ENCODE data around the gene OSBPL8. TPM values are rescaled to one million over a fixed set of nuclear protein-coding genes. Genes with fewer than 3 reads are reported as not detected.

OSBPL8 gene
- total and polyA plus RNA-seq, 2 experiments from 2014 or later = 78.0 to 124 TPM

DNA sequence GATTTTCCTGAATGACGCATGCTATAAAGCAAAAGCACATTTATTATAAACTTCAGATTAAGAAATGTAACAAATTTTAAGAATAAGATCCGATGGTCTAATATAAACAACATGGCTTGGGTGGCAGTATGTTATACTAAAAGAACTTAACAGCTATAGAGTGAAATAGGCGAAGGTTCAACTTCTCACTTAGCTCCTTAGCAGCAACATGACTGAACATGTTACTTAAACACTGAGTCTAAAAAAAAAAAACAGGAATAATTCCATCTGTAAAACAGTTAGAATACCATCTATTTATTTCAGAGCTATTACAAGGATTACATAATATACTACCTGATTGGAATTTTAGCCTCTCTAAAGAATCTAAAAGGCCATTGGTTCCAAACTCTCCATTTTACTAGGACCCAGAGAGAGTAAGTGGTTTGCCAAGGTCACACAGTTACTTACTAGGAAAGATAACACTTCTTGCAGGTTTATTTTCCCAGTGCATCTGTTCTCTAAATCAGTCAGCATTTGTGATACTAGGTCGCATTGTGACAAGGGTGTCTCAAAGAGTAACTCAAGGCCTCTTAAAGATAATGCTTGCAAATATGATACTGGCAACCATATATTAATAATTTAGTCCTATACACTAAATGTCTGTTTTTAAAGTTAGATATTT lies 14.8 kb downstream of the OSBPL8 start (continued):
- TF ChIP-seq, protein P1, sequence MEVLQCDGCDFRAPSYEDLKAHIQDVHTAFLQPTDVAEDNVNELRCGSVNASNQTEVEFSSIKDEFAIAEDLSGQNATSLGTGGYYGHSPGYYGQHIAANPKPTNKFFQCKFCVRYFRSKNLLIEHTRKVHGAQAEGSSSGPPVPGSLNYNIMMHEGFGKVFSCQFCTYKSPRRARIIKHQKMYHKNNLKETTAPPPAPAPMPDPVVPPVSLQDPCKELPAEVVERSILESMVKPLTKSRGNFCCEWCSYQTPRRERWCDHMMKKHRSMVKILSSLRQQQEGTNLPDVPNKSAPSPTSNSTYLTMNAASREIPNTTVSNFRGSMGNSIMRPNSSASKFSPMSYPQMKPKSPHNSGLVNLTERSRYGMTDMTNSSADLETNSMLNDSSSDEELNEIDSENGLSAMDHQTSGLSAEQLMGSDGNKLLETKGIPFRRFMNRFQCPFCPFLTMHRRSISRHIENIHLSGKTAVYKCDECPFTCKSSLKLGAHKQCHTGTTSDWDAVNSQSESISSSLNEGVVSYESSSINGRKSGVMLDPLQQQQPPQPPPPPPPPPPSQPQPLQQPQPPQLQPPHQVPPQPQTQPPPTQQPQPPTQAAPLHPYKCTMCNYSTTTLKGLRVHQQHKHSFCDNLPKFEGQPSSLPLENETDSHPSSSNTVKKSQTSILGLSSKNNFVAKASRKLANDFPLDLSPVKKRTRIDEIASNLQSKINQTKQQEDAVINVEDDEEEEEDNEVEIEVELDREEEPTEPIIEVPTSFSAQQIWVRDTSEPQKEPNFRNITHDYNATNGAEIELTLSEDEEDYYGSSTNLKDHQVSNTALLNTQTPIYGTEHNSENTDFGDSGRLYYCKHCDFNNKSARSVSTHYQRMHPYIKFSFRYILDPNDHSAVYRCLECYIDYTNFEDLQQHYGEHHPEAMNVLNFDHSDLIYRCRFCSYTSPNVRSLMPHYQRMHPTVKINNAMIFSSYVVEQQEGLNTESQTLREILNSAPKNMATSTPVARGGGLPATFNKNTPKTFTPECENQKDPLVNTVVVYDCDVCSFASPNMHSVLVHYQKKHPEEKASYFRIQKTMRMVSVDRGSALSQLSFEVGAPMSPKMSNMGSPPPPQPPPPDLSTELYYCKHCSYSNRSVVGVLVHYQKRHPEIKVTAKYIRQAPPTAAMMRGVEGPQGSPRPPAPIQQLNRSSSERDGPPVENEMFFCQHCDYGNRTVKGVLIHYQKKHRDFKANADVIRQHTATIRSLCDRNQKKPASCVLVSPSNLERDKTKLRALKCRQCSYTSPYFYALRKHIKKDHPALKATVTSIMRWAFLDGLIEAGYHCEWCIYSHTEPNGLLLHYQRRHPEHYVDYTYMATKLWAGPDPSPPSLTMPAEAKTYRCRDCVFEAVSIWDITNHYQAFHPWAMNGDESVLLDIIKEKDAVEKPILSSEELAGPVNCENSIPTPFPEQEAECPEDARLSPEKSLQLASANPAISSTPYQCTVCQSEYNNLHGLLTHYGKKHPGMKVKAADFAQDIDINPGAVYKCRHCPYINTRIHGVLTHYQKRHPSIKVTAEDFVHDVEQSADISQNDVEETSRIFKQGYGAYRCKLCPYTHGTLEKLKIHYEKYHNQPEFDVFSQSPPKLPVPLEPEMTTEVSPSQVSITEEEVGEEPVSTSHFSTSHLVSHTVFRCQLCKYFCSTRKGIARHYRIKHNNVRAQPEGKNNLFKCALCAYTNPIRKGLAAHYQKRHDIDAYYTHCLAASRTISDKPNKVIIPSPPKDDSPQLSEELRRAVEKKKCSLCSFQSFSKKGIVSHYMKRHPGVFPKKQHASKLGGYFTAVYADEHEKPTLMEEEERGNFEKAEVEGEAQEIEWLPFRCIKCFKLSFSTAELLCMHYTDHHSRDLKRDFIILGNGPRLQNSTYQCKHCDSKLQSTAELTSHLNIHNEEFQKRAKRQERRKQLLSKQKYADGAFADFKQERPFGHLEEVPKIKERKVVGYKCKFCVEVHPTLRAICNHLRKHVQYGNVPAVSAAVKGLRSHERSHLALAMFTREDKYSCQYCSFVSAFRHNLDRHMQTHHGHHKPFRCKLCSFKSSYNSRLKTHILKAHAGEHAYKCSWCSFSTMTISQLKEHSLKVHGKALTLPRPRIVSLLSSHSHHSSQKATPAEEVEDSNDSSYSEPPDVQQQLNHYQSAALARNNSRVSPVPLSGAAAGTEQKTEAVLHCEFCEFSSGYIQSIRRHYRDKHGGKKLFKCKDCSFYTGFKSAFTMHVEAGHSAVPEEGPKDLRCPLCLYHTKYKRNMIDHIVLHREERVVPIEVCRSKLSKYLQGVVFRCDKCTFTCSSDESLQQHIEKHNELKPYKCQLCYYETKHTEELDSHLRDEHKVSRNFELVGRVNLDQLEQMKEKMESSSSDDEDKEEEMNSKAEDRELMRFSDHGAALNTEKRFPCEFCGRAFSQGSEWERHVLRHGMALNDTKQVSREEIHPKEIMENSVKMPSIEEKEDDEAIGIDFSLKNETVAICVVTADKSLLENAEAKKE (CRISPR knock-in tag; IDR thresholded peaks at IDR 0.05) = no peak
- no peak for TF ChIP-seq STAT1 (IDR thresholded peaks at IDR 0.05; ENCODE audit: unreplicated experiment)
- TF ChIP-seq, protein P2, sequence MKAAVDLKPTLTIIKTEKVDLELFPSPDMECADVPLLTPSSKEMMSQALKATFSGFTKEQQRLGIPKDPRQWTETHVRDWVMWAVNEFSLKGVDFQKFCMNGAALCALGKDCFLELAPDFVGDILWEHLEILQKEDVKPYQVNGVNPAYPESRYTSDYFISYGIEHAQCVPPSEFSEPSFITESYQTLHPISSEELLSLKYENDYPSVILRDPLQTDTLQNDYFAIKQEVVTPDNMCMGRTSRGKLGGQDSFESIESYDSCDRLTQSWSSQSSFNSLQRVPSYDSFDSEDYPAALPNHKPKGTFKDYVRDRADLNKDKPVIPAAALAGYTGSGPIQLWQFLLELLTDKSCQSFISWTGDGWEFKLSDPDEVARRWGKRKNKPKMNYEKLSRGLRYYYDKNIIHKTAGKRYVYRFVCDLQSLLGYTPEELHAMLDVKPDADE (IDR thresholded peaks at IDR 0.05) = no peak
- TF ChIP-seq CREB1 (CRISPR knock-in tag; IDR thresholded peaks at IDR 0.05; ENCODE audit: low read depth) = no peak
- TF ChIP-seq, protein P3, sequence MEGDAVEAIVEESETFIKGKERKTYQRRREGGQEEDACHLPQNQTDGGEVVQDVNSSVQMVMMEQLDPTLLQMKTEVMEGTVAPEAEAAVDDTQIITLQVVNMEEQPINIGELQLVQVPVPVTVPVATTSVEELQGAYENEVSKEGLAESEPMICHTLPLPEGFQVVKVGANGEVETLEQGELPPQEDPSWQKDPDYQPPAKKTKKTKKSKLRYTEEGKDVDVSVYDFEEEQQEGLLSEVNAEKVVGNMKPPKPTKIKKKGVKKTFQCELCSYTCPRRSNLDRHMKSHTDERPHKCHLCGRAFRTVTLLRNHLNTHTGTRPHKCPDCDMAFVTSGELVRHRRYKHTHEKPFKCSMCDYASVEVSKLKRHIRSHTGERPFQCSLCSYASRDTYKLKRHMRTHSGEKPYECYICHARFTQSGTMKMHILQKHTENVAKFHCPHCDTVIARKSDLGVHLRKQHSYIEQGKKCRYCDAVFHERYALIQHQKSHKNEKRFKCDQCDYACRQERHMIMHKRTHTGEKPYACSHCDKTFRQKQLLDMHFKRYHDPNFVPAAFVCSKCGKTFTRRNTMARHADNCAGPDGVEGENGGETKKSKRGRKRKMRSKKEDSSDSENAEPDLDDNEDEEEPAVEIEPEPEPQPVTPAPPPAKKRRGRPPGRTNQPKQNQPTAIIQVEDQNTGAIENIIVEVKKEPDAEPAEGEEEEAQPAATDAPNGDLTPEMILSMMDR (conservative IDR thresholded peaks at IDR 0.05; ENCODE audit: low read depth in 2 of 2) = no peak

Data from GM23338 (cell line).